Measurements from ENCODE around the gene SUGP2.

GRCh38 chr19:19074196-19074882, 41.0 kb upstream of the SUGP2 start:
- TF ChIP-seq GATA2 (CRISPR knock-in tag; IDR thresholded peaks at IDR 0.05): no peak
- TF ChIP-seq EZH2 (IDR thresholded peaks at IDR 0.05; ENCODE audit: borderline replicate concordance, low read depth, low read length): no peak
- TF ChIP-seq TCF3 (CRISPR knock-in tag; IDR thresholded peaks at IDR 0.05): no peak
- no peak for TF ChIP-seq MXI1 (IDR thresholded peaks at IDR 0.05; ENCODE audit: low read depth, low read length)
- no peak for TF ChIP-seq JUNB (CRISPR knock-in tag; conservative IDR thresholded peaks at IDR 0.05)
- TF ChIP-seq ZKSCAN1 (IDR thresholded peaks at IDR 0.05; ENCODE audit: low read depth, low read length): no peak
- TF ChIP-seq TBL1XR1 (IDR thresholded peaks at IDR 0.05; ENCODE audit: low read length in 2 of 2): no peak
- TF ChIP-seq EP300 (IDR thresholded peaks at IDR 0.05; ENCODE audit: low read length): no peak
- no peak for TF ChIP-seq USF2 (CRISPR knock-in tag; IDR thresholded peaks at IDR 0.05)
- no peak for TF ChIP-seq ZNF354B (CRISPR knock-in tag; IDR thresholded peaks at IDR 0.05)
- no peak for TF ChIP-seq TCF7 (IDR thresholded peaks at IDR 0.05; ENCODE audit: borderline replicate concordance)

Measured in K562 (cell line).